ENCODE data around the gene FAHD2B.
"Not testable (repeated sequence)": the region's sequence is repeated elsewhere in the genome, so short reads cannot be mapped to it uniquely, and the experiment has no call there.

The FAHD2B gene

DNA sequence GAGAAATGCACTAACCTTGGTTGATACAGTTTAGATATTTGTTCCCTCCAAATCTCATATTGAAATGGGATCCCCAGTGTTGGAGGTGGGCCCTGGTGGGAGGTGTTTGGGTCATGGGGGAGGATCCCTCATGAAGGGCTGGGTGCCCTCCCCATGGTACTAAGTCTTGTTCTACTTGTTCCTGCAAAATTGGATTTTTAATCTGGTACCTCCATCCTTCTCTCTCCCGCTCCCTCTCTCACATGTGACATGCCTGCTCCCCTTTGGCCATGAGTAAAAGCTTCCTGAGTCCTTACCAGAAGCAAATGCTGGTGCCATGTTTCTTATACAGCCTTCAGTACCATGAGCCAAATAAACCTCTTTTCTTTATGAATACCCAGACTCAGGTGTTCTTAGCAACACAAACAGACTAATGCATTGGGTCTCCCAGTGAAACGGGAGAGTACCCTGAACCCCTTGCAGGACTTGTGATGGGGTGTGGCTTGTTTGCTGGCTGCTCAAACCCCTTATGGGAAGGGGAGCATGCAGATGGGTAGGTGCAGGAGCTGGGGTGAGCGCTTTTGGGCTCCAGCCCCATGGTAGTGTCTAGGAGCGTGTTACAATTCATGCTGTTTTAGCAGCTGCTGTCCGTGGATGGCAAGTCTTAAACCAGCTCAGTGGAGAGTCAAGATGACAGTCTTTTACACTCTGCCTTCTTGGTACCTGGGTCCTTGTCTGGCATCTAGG is 27.2 kb downstream of the FAHD2B start:
- no peak for DNase-seq

- not testable (repeated sequence) for DNase-seq
Measured at GRCh38 chr2:97066030-97066429, 28.7 kb downstream of the FAHD2B start.

DNA sequence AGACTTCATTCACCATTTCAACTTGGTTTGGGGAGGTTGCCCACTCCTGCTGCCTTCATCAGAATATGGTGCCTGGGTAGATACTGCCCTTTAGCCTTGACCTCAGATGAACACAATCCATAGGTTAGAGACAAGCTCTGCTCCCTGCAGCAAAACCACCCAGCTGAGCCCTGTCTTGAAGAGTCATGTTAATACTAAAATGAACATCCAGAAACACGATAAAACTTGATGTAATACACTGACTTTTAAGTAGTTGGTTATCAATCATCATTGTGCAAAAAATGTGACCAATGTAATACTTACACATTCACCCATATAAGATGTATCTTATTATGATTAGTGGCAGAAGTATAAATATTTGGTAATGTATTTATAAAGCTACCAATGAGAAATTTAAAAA is 32.7 kb downstream of the FAHD2B start:
- not testable (repeated sequence) for DNase-seq

DNA sequence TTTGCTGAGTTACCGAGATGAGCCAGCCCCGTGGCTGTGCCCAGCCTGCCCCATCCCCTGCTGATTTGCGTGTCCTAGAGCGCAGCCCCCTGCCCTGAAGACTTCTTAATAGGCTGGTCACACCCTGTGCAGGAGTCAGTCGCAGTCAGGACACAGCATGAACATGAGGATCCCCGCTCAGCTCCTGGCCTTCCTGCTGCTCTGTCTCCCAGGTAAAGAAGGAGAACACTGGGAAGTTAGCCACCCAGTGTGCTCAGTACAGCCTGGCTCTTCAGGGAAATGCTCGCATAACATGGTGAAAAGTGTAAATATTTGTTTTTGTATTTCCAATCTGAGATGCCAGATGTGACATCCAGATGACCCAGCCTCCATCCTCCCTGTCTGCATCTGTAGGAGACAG is 34.9 kb downstream of the FAHD2B start:
- DNase-seq, result not testable (repeated sequence)

DNA sequence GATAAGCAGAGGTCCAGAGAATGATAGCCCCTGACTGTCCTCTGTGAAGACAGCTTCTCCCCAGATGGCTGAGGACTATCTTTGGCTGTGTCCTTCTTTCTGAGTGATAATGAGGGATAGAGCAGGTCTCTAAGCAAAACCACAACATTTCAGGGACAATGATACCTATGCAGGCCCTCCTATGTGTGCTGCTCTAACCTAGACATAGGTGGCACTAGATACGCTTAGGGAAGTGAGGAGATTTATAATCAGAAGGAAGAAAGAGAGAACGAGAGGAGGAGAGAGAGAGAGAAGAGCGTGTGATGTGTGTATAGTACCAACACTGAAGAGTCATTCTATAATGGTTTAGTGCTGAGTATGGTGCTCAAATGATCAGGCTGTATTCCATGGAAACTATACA is 38.5 kb downstream of the FAHD2B start:
- DNase-seq, result not testable (repeated sequence)

DNA sequence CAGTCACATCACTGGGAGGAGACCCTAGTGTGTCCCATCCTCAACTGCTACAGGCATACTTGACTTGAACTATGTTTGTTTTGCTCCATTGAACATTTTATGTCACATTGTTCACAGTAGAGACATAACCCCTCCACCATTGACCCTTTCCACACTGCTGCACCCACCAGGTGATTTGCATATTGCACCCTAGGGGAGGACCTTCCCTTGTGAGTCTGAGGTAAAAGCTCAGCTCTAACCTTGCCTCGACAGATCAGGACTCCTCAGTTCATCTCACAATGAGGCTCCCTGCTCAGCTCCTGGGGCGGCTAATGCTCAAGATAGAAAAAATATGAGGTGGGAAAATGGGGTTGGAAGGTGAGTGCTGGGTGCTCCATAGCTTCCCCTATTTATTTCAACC is 44.6 kb downstream of the FAHD2B start:
- DNase-seq, result not testable (repeated sequence)

DNA sequence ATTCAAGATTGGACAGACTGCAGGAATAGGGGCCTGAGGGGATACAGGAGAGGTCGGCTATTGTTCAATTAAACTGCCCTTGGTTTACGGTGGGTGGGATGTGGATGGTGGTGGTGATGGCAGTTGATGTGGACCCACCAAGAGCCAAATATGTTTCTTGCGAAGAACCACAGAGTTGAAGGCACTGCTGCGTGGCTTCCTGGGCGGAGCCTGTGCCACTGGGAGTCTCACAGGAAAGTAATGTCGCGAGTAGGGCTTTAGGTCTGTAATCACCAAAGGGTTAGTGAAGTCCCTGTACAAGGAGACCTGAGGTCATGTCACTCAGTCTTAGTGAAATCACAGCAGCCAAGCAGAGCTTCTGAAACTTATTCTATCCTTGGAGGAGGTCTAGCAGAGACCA is 46.2 kb downstream of the FAHD2B start:
- not testable (repeated sequence) for DNase-seq

- DNase-seq, result not testable (repeated sequence)
Measured at GRCh38 chr2:97046676-97047075, 48.0 kb downstream of the FAHD2B start.

DNA sequence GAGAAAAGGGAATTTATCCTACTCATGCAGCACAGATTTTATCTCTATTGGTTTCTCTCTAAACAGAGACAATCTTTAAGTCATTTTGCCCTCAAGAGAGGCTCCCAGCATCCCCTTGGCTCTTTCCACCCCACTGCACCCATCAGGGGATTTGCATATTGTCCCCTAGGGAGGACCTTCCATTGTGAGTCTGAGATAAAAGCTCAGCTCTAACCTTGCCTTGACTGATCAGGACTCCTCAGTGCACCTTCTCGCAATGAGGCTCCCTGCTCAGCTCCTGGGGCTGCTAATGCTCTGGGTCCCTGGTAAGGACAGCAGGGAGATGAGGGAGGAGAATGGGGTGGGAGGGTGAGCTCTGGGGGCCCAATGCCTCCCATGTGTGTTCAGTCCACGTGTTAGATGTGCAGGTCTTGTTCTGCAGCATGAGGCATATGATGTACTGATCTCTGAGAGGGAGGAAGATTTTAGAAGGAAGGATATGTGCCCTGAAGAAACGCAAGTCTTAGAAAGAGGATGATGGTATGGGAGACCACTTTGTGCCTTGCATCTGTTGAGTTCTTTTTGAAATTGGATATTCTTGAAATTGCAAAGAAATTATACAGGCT is 48.7 kb downstream of the FAHD2B start:
- DNase-seq, result not testable (repeated sequence)
